Panc1 (cell line): ENCODE data around the gene PITPNM2. TPM values are rescaled to one million over a fixed set of nuclear protein-coding genes. Genes with fewer than 3 reads are reported as not detected.

ENCODE experiments used
- ATAC-seq: fragments of 200-7000 bp; cut with Tn5 transposase; 2 replicates; pipeline ENCODE4 v1.9.1; 2020; ENCODE audit warnings: mild to moderate bottlenecking, moderate library complexity
- BruUV-seq: library from RNA; stranded (reverse); fragments of 400-500 nt; replicated peaks from 2 replicates; lab custom pipeline; 2021; lab: Mats Ljungman, UMichigan
- CTCF ChIA-PET: fragments of 300-600 bp; sonication (Branson Sonifier 250); formaldehyde crosslinking; loops from one replicate; lab custom pipeline; 2022; ENCODE audit warnings: antibody characterized with exemption; lab: Charles Lee
- POLR2A ChIA-PET: fragments of 300-600 bp; sonication (Branson Sonifier 250); formaldehyde crosslinking; loops from one replicate; lab custom pipeline; 2022; ENCODE audit warnings: antibody characterized with exemption; lab: Charles Lee
- DNase-seq: peaks from one replicate; pipeline ENCODE4 v3.0.0-alpha.2; 2010; ENCODE audit warnings: low read depth, low spot score
- H3K27ac ChIP-seq: 2 replicates; pipeline ENCODE4 v1.5.1; 2011; ENCODE audit warnings: mild to moderate bottlenecking, low read length, inconsistent platforms
- H3K27me3 ChIP-seq: fragments of 200-500 bp; sonication (Bioruptor generic); 2 replicates; pipeline ENCODE4 v1.6.0; 2014; ENCODE audit warnings: low read length, inconsistent platforms; ENCODE audit not compliant: control insufficient read depth, insufficient read depth
- H3K36me3 ChIP-seq: fragments of 200-500 bp; sonication (Bioruptor generic); 2 replicates; pipeline ENCODE4 v1.5.1; 2014; ENCODE audit warnings: inconsistent platforms, mild to moderate bottlenecking, low read length, moderate library complexity; ENCODE audit not compliant: control insufficient read depth, insufficient read depth
- H3K4me1 ChIP-seq: 2 replicates; pipeline ENCODE4 v1.5.1; 2011; ENCODE audit warnings: inconsistent platforms, mild to moderate bottlenecking, low read length, moderate library complexity; ENCODE audit not compliant: control insufficient read depth, insufficient read depth
- H3K4me3 ChIP-seq, 2 experiments: 2 replicates each; pipeline ENCODE4 v1.5.1; 2011 to 2012; ENCODE audit warnings: low read depth in 2 of 2, low read length in 2 of 2, mild to moderate bottlenecking in 2 of 2, inconsistent platforms in 1 of 2, moderate library complexity in 1 of 2
- H3K9me3 ChIP-seq: fragments of 200-500 bp; sonication (Bioruptor generic); 2 replicates; pipeline ENCODE4 v1.5.1; 2014; ENCODE audit warnings: low read depth, mild to moderate bottlenecking, inconsistent platforms, low read length, moderate library complexity; ENCODE audit not compliant: control insufficient read depth, insufficient read depth
- CTCF ChIP-seq: fragments of 450-650 bp; IDR thresholded peaks from 2 replicates; pipeline ENCODE4 v1.5.1; 2017; ENCODE audit warnings: mild to moderate bottlenecking
- POLR2AphosphoS5 ChIP-seq: IDR thresholded peaks from 2 replicates; pipeline ENCODE4 v1.6.1; 2012; ENCODE audit warnings: mild to moderate bottlenecking, low read depth, low read length, moderate library complexity
- REST ChIP-seq, 2 experiments: IDR thresholded peaks; 2 replicates each; pipeline ENCODE4 v1.6.1; 2011 to 2012; ENCODE audit warnings: low read depth in 2 of 2, control low read depth in 1 of 2, low read length in 1 of 2, mild to moderate bottlenecking in 1 of 2, moderate library complexity in 1 of 2; ENCODE audit not compliant: insufficient read depth in 1 of 2
- SIN3A ChIP-seq: IDR thresholded peaks from 2 replicates; pipeline ENCODE4 v1.6.1; 2012; ENCODE audit warnings: low read depth, mild to moderate bottlenecking, low read length, moderate library complexity, borderline replicate concordance; ENCODE audit not compliant: insufficient read depth
- TCF7L2 ChIP-seq: IDR thresholded peaks from 2 replicates; pipeline ENCODE4 v1.6.1; 2011; ENCODE audit warnings: mild to moderate bottlenecking, low read depth, low read length, inconsistent platforms
- in situ Hi-C: cut with HindIII; loops from 2 replicates; pipeline ENCODE4 v1.10.0; 2016; ENCODE audit warnings: low sequenced_read_pairs, low pct_unique_long_range_greater_than_20kb
- intact Hi-C: fragments of 100-400 bp; cut with micrococcal nuclease; formaldehyde crosslinking; loops from one replicate; pipeline ENCODE4 v1.10.0; 2022; ENCODE audit not compliant: unreplicated experiment
- total RNA-seq: library from RNA; stranded (reverse); gene quantifications from one replicate; pipeline ENCODE4 v1.2.1, GENCODE V29; 2021; ENCODE audit not compliant: unreplicated experiment

PITPNM2 gene
- total RNA-seq, 1 experiment from 2014 or later = 26.4 TPM

GRCh38 chr12:123129621-123130020, 21.3 kb downstream of the PITPNM2 start:
- ChIA-PET POLR2A (no interaction called here), CTCF (no interaction called here)
- ATAC-seq (no peak), DNase-seq (no peak)
- intact Hi-C loops (no loop called here), in situ Hi-C loops (no loop called here)
- H3K36me3 ChIP-seq = no peaks in the 10 kb centered on the region
- no peak overlapping the region for H3K4me3 ChIP-seq
- TF ChIP-seq TCF7L2 (no peak), CTCF (no peak), POLR2AphosphoS5 (no peak), REST (IDR thresholded peaks at IDR 0.05; ENCODE audit: insufficient read depth in 1 of 2, low read depth in 2 of 2, low read length in 1 of 2) (no peak), SIN3A (no peak)
- no peaks in the 10 kb centered on the region for H3K9me3 ChIP-seq
- no peak overlapping the region for H3K27ac ChIP-seq
- BruUV-seq = no TSS peak
- peaks cover 37% of the 10 kb centered on the region for H3K4me1 ChIP-seq
- no peaks in the 10 kb centered on the region for H3K27me3 ChIP-seq

GRCh38 chr12:123127182-123127495, 23.8 kb downstream of the PITPNM2 start:
- in situ Hi-C loops = no loop called here
- no peaks in the 10 kb centered on the region for H3K36me3 ChIP-seq
- BruUV-seq = no TSS peak
- H3K4me1 ChIP-seq = peaks cover 24% of the 10 kb centered on the region
- no peak for TF ChIP-seq REST (IDR thresholded peaks at IDR 0.05; ENCODE audit: insufficient read depth in 1 of 2, low read depth in 2 of 2, low read length in 1 of 2)
- TF ChIP-seq SIN3A = no peak
- TF ChIP-seq CTCF = no peak
- TF ChIP-seq TCF7L2 = no peak
- no peak for TF ChIP-seq POLR2AphosphoS5
- DNase-seq (no peak), ATAC-seq (no peak)
- H3K27ac ChIP-seq = peak overlapping the region; percentile 78
- ChIA-PET POLR2A (interaction anchor here (0.6 kb wide), 1 partner anchor 107 kb away, joined by 3 read pairs; no protein-coding TSS in a partner anchor), CTCF (no interaction called here)
- intact Hi-C loops = no loop called here
- no peak overlapping the region for H3K4me3 ChIP-seq
- no peaks in the 10 kb centered on the region for H3K27me3 ChIP-seq
- no peaks in the 10 kb centered on the region for H3K9me3 ChIP-seq
